ENCODE data around the gene ARHGAP6.
"Not testable (repeated sequence)": the region's sequence is repeated elsewhere in the genome, so short reads cannot be mapped to it uniquely, and the experiment has no call there.

ARHGAP6 gene

DNA sequence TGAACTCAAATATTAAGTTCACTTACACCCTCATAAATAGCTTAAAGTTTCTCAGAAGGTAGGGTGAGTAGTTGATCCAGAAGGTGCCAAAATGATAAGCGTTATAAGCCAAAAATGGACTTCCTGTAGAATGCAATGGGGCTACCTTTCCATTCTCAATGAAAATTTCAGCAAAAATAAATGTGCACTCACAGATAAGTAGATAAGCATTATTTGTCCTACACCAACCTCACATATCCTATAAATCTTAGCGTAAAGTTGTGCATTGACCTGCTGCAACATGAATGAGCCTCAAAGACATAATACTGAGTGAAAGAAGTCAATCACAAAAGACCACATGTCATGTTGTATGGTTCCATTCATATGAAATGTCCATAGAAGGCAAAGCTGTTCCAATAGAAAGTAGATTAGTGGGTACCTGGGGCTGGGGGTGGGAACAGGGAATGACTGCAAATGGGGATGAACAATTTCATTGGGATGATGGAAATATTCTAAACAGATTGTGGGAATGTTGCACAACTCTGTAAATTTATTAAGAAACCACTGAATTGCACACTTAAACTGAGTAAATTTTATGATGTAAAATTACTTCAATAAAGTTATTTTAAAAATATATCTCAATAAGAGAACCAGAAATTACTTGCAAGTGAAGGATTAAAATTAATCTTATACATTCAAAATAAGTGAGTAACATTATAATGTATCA lies 271.6 kb downstream of the ARHGAP6 start:
- no peak for DNase-seq

DNA sequence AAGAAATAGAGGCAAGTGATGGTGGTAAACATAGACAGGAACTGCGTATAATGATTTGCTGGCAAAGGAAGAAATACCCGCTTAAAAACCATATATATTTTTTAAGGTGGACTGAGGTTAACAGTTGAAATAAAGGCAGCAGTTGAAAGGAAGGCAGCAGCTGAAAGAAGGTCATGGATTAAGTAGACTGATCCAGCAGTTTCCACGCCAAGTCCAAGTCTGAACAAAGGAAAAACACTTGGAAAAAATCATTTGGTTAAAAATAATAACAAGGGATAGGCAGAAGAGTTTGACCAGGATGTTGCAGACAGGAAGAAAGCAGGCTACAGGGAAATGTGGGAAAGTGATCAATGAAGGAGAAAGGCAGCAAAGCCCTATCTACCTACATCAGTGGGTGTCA lies 278.9 kb downstream of the ARHGAP6 start:
- no peak for DNase-seq

DNA sequence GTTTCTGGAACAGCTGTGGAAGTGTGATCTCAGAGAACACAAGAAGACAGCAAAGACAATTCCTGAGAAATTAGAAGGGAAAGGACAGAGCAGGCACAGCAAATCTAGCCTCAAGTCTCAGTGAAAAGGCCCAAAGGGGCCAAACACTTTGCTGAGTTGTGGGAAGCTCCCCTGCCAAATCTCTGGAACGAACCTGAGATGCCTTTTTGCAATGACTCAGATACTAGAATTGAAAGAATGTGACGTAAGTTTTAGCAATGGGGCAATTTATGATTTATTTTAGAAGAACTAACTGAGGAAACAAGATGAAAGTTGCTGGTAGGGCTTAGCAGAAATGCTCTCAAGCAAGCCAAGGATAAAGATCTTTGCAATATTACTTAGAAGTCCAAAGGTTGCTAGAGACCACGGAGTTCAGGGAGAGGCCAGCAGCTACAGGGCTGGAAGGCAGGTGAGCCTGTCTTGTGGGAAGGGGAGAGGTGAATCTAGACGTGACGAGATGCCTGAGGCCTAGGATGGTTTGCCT lies 279.7 kb downstream of the ARHGAP6 start:
- DNase-seq: peak in 1 of 4 experiments; percentile 21

DNA sequence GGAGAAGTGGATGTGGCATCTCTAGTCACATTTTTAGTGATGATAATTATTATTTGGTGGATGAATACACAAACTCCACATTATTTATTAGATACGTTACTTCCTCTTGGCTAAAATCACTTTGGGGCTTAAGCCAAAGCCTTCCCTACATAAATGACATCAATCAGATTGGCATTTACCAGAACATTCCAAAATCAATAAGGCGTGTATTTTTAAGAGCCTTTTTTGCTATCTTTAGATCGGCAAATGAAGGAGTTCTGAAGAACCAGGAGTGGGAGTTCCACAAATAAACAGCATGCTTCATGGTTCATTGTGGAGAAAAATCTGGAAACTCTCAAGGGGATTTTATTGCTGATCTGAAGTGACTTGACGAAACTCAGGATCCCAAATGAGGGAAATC lies 282.8 kb downstream of the ARHGAP6 start:
- DNase-seq: no peak

GRCh38 chrX:11381464-11381863 lies 284.3 kb downstream of the ARHGAP6 start:
- peak; percentile 58 to 74 (median 62) for DNase-seq

- DNase-seq: peak; percentile 30 to 68 (median 50)
Measured at GRCh38 chrX:11380187-11380844, 285.4 kb downstream of the ARHGAP6 start.

- no peak for DNase-seq
Measured at GRCh38 chrX:11376163-11376562, 289.6 kb downstream of the ARHGAP6 start.

GRCh38 chrX:11375614-11376119 lies 290.1 kb downstream of the ARHGAP6 start:
- DNase-seq: no peak

- no peak for DNase-seq
Measured at GRCh38 chrX:11374570-11374969, 291.1 kb downstream of the ARHGAP6 start.

DNA sequence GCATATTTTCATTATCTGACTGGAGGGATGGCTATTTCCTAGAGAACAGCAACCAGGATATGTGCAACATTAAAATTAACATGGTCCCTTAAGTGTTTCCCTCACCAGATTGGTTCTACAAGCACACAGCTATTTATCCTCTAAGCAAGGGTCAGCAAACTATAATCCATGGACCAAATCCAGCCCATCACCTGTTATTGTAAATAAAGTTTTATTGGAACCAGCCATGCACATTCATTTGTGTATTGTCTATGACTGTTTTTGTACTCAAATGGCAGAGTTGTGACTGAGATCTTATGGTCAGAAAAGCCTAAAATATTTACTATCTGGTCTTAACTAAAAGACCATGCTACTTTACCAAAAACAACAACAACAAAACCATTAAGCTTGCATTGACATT lies 294.6 kb downstream of the ARHGAP6 start:
- no peak for DNase-seq

GRCh38 chrX:11367609-11368430 lies 297.9 kb downstream of the ARHGAP6 start:
- DNase-seq: peak; percentile 6 to 32 (median 26)

GRCh38 chrX:11366998-11367595 lies 298.6 kb downstream of the ARHGAP6 start:
- no peak for DNase-seq

- no peak for DNase-seq
Measured at GRCh38 chrX:11365426-11365825, 300.3 kb downstream of the ARHGAP6 start.

DNA sequence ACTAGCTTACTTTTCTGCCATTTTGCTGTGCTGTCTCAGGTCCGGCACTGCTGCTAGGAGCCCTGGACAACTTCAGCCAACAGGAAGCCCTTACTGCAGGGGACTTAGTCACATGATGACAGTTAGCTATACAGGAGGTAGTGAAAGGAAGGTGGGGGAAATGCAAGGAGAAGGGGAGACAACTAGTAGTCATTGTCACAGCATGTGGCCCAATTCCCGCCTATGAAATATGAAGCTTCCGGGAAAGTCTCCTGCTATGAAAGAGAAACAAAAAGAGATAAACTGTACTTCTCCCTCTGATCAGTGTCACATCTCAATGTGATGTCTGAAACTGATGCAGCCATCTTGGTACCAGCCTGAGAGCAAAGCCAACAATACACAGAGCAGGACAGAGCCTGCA lies 300.9 kb downstream of the ARHGAP6 start:
- DNase-seq: no peak

DNA sequence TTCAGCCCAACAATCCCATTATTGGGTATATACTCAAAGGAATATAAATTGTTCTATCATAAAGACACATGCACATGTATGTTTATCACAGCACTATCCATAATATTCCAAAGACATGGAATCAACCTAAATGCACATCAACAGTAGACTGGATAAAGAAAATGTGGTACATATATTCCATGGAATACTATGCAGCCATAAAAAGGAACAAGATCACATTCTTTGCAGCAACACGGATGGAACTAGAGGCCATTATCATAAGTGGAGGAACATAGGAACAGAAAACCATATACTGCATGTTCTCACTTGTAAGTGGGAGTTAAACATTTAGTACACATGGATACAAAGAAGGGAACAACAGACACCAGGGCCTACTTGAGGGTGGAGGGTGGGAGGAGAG lies 301.9 kb downstream of the ARHGAP6 start:
- DNase-seq: not testable (repeated sequence)

DNA sequence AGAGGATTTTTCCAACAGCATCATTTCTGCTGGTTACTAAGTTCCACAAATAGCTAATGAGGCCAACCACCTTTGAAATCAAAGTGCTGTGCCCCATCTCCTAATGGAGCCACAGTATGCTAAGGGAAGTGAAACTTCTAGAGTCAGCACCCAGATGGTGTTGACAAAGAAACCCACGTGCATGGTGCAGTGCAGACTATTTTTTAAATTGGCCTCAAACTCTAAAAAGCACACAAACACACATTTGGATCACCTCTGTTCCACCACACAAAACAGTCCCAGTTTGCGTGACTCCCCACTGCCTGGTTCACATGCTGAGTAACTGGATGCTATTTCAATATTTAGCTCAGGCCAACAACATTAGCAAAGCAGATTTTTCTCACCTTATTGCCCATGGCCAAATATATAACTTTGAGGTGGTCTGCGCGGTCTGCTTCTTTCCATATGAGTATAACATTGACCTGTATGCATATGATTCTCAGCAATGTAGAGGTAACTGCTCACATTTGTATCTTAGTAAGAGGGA lies 302.6 kb downstream of the ARHGAP6 start:
- DNase-seq: peak; percentile 46 to 79 (median 71)

- not testable (repeated sequence) for DNase-seq
Measured at GRCh38 chrX:11361666-11362065, 304.1 kb downstream of the ARHGAP6 start.

DNA sequence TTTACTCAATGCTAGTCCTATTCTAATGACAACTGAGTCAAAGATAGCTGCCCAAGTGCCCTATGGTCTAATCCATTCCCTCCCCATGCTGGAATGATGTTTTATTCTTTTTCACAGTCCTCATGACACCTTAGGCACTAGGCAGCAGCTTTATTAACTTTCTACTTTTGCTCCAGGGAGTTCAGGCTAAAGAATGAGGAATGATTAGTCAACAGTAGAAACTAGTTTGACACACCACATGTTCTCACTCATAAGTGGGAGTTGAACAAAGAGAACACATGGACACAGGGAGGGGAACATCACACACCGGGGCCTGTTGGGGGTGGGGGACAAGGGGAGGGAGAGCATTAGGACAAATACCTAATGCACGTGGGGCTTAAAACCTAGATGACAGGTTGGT lies 309.8 kb downstream of the ARHGAP6 start:
- DNase-seq: peak in 1 of 4 experiments; percentile 7

GRCh38 chrX:11355259-11355909 lies 310.3 kb downstream of the ARHGAP6 start:
- DNase-seq: peak in 1 of 4 experiments; percentile 3

- no peak for DNase-seq
Measured at GRCh38 chrX:11352296-11352741, 313.4 kb downstream of the ARHGAP6 start.

Measured in suppressor macrophage (primary cell).